ENCODE measurements around the gene NFIA. TPM values are rescaled to one million over a fixed set of nuclear protein-coding genes. Genes with fewer than 3 reads are reported as not detected.
A peak's percentile ranks its signal among the peaks of the same experiment; 100 is the strongest.
"Not testable (repeated sequence)": the region's sequence is repeated elsewhere in the genome, so short reads cannot be mapped to it uniquely, and the experiment has no call there.

The NFIA gene
- total and polyA plus RNA-seq, 7 experiments from 2014 or later: 1.0 to 8.6 (median 5.9) TPM

DNA sequence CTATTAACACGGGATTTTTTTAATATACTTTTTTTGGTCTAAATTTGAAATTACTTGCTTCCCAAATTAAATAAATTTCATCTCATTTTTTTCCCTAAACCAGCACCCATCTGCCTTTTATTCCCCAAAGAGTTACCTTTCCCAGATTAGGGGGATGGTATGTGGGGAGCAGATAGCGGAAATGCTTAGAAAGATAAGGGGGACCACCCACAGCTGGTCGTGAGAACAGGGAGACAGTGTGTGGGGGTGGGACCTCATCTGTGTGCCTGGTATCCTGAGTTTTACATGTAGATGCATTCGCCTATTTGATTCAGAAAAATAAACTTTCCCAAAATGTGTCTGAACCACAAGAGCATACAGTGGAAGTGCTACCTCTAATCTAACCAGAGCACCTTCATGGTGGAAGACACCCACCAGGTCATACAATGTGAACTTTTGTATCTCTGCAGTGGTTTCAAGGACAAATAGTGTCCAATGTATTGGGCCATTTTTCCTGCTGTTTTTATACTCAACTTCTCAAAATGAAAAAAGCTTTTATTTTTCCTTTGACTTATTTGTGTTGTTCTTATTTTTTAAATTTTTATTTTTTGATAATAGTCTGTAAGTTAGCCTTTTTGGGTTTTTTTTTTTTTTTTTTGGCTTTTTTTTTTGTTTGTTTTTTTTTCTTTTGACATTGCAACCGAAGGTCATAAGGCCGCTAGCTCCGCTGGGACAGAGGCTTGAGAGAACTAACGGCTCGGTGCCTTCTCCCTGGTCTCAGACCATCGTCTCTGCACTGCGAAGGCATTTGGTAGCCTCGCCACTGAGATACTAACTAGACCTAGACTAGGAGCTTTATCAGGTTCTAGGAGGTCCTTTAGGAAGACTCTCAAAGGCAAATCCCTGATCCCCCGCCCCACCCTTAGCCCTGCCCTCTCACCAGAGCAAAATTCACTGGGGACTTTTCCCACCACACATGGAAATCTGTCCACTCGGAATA lies 379.3 kb downstream of the NFIA start:
- DNase-seq: no peak
- peaks cover 0 to 2% (median 0%) of the 10 kb centered on the region in 7 donors for H3K4me1 Mint-ChIP-seq
- H3K27me3 Mint-ChIP-seq: peaks cover 0 to 4% (median 0%) of the 10 kb centered on the region in 5 donors
- Histone ChIP-seq H3K4me1 (ENCODE audit: control insufficient read depth in 2 of 2, insufficient read depth in 2 of 2, low read length in 2 of 2) (no peaks in the 10 kb centered on the region), H3K27me3 (ENCODE audit: control insufficient read depth in 2 of 2, insufficient read depth in 2 of 2, low read length in 2 of 2) (no peaks in the 10 kb centered on the region), H3K27ac (ENCODE audit: low read depth, low read length) (no peak overlapping the region), H3K9me3 (ENCODE audit: control insufficient read depth in 2 of 3, low read length in 3 of 3) (no peaks in the 10 kb centered on the region), H3K4me3 (ENCODE audit: low read length) (no peak overlapping the region), H3K36me3 (ENCODE audit: control insufficient read depth in 2 of 3, insufficient read depth in 3 of 3, low read length in 3 of 3) (no peaks in the 10 kb centered on the region)
- H3K27ac Mint-ChIP-seq: no peak overlapping the region
- POLR2A ChIA-PET: no interaction called here
- no peak overlapping the region for H3K4me3 Mint-ChIP-seq
- peaks cover 0 to 1% (median 0%) of the 10 kb centered on the region in 11 donors for H3K9me3 Mint-ChIP-seq
- intact Hi-C loops (cut with micrococcal nuclease): no loop called here
- CTCF ChIA-PET: no interaction called here
- no peaks in the 10 kb centered on the region for H3K36me3 Mint-ChIP-seq
- ATAC-seq: no peak

DNA sequence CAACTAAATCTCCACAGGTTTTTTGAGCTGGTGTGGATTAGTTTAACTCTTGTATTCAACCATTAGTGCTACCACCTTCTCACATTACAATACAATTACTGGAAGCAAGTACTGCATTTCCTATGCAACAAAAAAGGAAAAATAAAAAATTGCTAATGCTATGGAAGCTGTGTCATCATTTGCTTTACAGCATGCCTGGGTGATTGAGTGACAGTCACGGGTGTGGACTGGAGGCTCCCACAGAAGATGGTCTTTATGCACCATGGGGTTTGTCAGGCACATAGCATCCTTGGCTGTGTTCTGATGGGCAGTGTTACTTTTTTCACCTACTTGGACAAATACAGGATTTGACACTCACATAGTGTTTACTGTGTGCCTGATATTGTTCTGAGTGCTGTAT lies 380.3 kb downstream of the NFIA start:
- ChIA-PET CTCF (no interaction called here), POLR2A (no interaction called here)
- Histone ChIP-seq H3K9me3 (ENCODE audit: control insufficient read depth in 2 of 3, low read length in 3 of 3) (no peaks in the 10 kb centered on the region), H3K4me3 (ENCODE audit: low read length) (no peak overlapping the region), H3K4me1 (ENCODE audit: control insufficient read depth in 2 of 2, insufficient read depth in 2 of 2, low read length in 2 of 2) (no peaks in the 10 kb centered on the region), H3K36me3 (ENCODE audit: control insufficient read depth in 2 of 3, insufficient read depth in 3 of 3, low read length in 3 of 3) (no peaks in the 10 kb centered on the region), H3K27me3 (ENCODE audit: control insufficient read depth in 2 of 2, insufficient read depth in 2 of 2, low read length in 2 of 2) (no peaks in the 10 kb centered on the region), H3K27ac (ENCODE audit: low read depth, low read length) (no peak overlapping the region)
- Mint-ChIP-seq H3K27ac (no peak overlapping the region), H3K27me3 (peaks cover 0 to 4% (median 0%) of the 10 kb centered on the region in 5 donors), H3K9me3 (peaks cover 0 to 1% (median 0%) of the 10 kb centered on the region in 11 donors), H3K4me3 (no peak overlapping the region), H3K36me3 (no peaks in the 10 kb centered on the region), H3K4me1 (peaks cover 0 to 2% (median 0%) of the 10 kb centered on the region in 7 donors)
- no peak for ATAC-seq
- DNase-seq: no peak
- intact Hi-C loops (cut with micrococcal nuclease): no loop called here

DNA sequence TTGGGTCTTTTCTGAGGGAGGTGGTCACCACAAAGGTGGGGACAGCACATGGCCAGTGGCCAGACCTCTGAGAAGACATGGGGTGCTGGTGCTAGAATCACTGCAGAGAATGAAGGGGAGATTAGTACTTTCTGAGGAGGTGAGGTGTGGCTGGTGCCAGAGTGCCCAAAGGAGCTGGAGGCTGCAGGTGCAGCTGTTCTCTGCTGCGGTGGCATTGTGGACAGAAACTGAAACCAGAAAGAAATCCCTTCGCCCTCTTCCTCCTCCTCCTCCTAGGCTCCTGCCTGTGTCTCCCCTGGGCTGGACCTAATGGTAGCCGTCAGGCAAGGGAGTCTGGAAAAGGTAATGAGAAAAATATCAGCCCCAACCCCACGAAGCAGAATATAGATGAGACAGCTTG lies 380.9 kb downstream of the NFIA start:
- peaks cover 0 to 4% (median 0%) of the 10 kb centered on the region in 5 donors for H3K27me3 Mint-ChIP-seq
- peaks cover 0 to 1% (median 0%) of the 10 kb centered on the region in 11 donors for H3K9me3 Mint-ChIP-seq
- no peak overlapping the region for H3K4me3 Mint-ChIP-seq
- H3K4me1 ChIP-seq (ENCODE audit: control insufficient read depth in 2 of 2, insufficient read depth in 2 of 2, low read length in 2 of 2): no peaks in the 10 kb centered on the region
- no peaks in the 10 kb centered on the region for H3K9me3 ChIP-seq (ENCODE audit: control insufficient read depth in 2 of 3, low read length in 3 of 3)
- peaks cover 0 to 2% (median 0%) of the 10 kb centered on the region in 7 donors for H3K4me1 Mint-ChIP-seq
- H3K27ac ChIP-seq (ENCODE audit: low read depth, low read length): no peak overlapping the region
- H3K27ac Mint-ChIP-seq: peak overlapping the region in 1 of 9 donors; percentile 3
- ATAC-seq (no peak), DNase-seq (no peak)
- intact Hi-C loops (cut with micrococcal nuclease): no loop called here
- POLR2A ChIA-PET: no interaction called here
- no peaks in the 10 kb centered on the region for H3K27me3 ChIP-seq (ENCODE audit: control insufficient read depth in 2 of 2, insufficient read depth in 2 of 2, low read length in 2 of 2)
- H3K4me3 ChIP-seq (ENCODE audit: low read length): no peak overlapping the region
- no peaks in the 10 kb centered on the region for H3K36me3 ChIP-seq (ENCODE audit: control insufficient read depth in 2 of 3, insufficient read depth in 3 of 3, low read length in 3 of 3)
- CTCF ChIA-PET: no interaction called here
- H3K36me3 Mint-ChIP-seq: no peaks in the 10 kb centered on the region

DNA sequence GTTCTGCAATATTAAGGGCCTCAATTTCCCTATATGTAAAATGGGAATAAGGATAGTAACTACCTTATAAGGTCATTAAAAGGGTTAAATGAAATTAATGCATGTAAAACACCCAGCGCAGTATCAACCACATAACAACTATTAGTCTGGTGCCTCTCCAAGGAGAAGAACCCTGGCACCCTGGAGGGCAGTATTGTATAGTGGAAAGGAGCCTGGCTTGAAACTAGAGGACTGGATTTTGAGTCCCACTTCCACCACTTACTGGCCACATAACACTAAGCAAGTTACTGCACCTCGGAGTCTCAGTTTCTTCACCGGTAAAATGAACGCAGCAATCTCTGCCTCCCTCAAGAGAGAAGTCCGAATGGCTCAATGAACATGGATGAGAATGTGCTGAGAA lies 385.5 kb downstream of the NFIA start:
- CTCF ChIA-PET; H3K9me3 Mint-ChIP-seq; POLR2A ChIA-PET; H3K27me3 Mint-ChIP-seq; H3K4me3 Mint-ChIP-seq; H3K27ac ChIP-seq (ENCODE audit: low read depth, low read length); H3K4me1 ChIP-seq (ENCODE audit: control insufficient read depth in 2 of 2, insufficient read depth in 2 of 2, low read length in 2 of 2); H3K9me3 ChIP-seq (ENCODE audit: control insufficient read depth in 2 of 3, low read length in 3 of 3); DNase-seq; H3K4me1 Mint-ChIP-seq; H3K27ac Mint-ChIP-seq; intact Hi-C loops (cut with micrococcal nuclease); H3K36me3 Mint-ChIP-seq; H3K27me3 ChIP-seq (ENCODE audit: control insufficient read depth in 2 of 2, insufficient read depth in 2 of 2, low read length in 2 of 2); ATAC-seq; H3K36me3 ChIP-seq (ENCODE audit: control insufficient read depth in 2 of 3, insufficient read depth in 3 of 3, low read length in 3 of 3); H3K4me3 ChIP-seq (ENCODE audit: low read length): not testable (repeated sequence)

DNA sequence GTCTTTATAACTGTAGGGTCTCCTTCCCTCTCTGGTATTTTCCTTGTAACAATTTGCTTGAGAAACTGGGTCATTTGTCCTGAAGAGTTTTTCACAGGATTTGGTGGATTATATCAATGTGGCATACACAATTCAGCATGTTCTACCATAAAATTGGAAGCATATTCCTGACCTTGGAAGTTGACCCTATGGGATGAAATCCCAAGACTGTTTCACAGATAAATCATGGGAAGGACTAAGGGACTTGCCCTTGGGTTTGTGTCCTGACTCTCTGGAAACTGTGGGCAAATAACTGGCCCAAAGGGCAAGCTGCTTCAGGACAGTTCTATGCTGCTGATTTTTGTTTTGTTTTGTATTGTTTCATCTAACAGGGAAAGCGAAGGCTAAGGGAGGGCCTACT lies 387.0 kb downstream of the NFIA start:
- Histone ChIP-seq H3K9me3 (ENCODE audit: control insufficient read depth in 2 of 3, low read length in 3 of 3) (no peaks in the 10 kb centered on the region), H3K4me3 (ENCODE audit: low read length) (no peak overlapping the region), H3K4me1 (ENCODE audit: control insufficient read depth in 2 of 2, insufficient read depth in 2 of 2, low read length in 2 of 2) (no peaks in the 10 kb centered on the region), H3K27ac (ENCODE audit: low read depth, low read length) (no peak overlapping the region), H3K27me3 (ENCODE audit: control insufficient read depth in 2 of 2, insufficient read depth in 2 of 2, low read length in 2 of 2) (no peaks in the 10 kb centered on the region), H3K36me3 (ENCODE audit: control insufficient read depth in 2 of 3, insufficient read depth in 3 of 3, low read length in 3 of 3) (no peaks in the 10 kb centered on the region)
- POLR2A ChIA-PET: no interaction called here
- ATAC-seq (no peak), DNase-seq (no peak)
- peaks cover 0 to 9% (median 0%) of the 10 kb centered on the region in 5 donors for H3K27me3 Mint-ChIP-seq
- peak overlapping the region in 2 of 9 donors; percentile 23 to 57 for H3K27ac Mint-ChIP-seq
- H3K9me3 Mint-ChIP-seq: peaks cover 0 to 2% (median 0%) of the 10 kb centered on the region in 11 donors
- no peaks in the 10 kb centered on the region for H3K4me1 Mint-ChIP-seq
- H3K36me3 Mint-ChIP-seq: no peaks in the 10 kb centered on the region
- H3K4me3 Mint-ChIP-seq: no peak overlapping the region
- intact Hi-C loops (cut with micrococcal nuclease): no loop called here
- CTCF ChIA-PET: no interaction called here

DNA sequence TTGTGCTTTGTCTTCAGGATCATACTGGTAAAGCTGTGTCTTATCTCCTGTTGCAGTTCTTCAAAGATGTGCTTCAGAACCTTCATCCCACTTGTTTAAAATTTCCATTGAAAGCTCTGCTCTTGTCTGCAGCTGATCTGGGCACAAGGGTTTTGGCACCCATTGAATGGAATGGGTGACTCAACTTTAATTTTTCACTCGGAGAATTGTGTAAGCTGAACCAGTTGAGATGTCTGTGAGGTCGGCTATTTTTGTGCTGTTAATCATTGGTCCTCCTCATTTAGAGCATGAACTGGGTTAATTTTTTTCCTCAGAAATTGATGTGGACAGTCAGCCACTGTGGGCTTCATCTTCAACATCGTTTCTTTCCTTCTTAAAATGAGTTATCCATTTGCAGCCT lies 390.5 kb downstream of the NFIA start:
- intact Hi-C loops (cut with micrococcal nuclease): no loop called here
- Histone ChIP-seq H3K27me3 (ENCODE audit: control insufficient read depth in 2 of 2, insufficient read depth in 2 of 2, low read length in 2 of 2) (no peaks in the 10 kb centered on the region), H3K4me1 (ENCODE audit: control insufficient read depth in 2 of 2, insufficient read depth in 2 of 2, low read length in 2 of 2) (no peaks in the 10 kb centered on the region), H3K4me3 (ENCODE audit: low read length) (no peak overlapping the region), H3K27ac (ENCODE audit: low read depth, low read length) (no peak overlapping the region), H3K9me3 (ENCODE audit: control insufficient read depth in 2 of 3, low read length in 3 of 3) (no peaks in the 10 kb centered on the region), H3K36me3 (ENCODE audit: control insufficient read depth in 2 of 3, insufficient read depth in 3 of 3, low read length in 3 of 3) (no peaks in the 10 kb centered on the region)
- no peak for DNase-seq
- POLR2A ChIA-PET: no interaction called here
- Mint-ChIP-seq H3K36me3 (no peaks in the 10 kb centered on the region), H3K4me1 (no peaks in the 10 kb centered on the region), H3K4me3 (no peak overlapping the region), H3K9me3 (peaks cover 0 to 2% (median 0%) of the 10 kb centered on the region in 11 donors), H3K27me3 (peaks cover 0 to 16% (median 10%) of the 10 kb centered on the region in 5 donors), H3K27ac (no peak overlapping the region)
- no peak for ATAC-seq
- CTCF ChIA-PET: no interaction called here

Measured in naive thymus-derived CD4-positive, alpha-beta T cell (primary cell).